Nephron progenitor cell (in vitro differentiated cells): ENCODE measurements around the gene MANF.

Experiments used
- DNase-seq: peaks from one replicate; pipeline ENCODE4 v3.0.0; 2021
- H3K27ac Mint-ChIP-seq: 2 replicates; pipeline ENCODE4 v1.8.0; 2021; ENCODE audit warnings: mild to moderate bottlenecking, moderate library complexity, mixed read lengths
- H3K27me3 Mint-ChIP-seq: 2 replicates; pipeline ENCODE4 v1.8.0; 2021; ENCODE audit warnings: mild to moderate bottlenecking, low read depth, mixed read lengths; ENCODE audit not compliant: poor library complexity
- H3K36me3 Mint-ChIP-seq: 2 replicates; pipeline ENCODE4 v1.8.0; 2021; ENCODE audit warnings: low read depth, mixed read lengths
- H3K4me1 Mint-ChIP-seq: 2 replicates; pipeline ENCODE4 v1.8.0; 2021; ENCODE audit warnings: mixed read lengths
- H3K4me3 Mint-ChIP-seq: 2 replicates; pipeline ENCODE4 v1.8.0; 2021; ENCODE audit warnings: mild to moderate bottlenecking, moderate library complexity, mixed read lengths
- H3K9me3 Mint-ChIP-seq: 2 replicates; pipeline ENCODE4 v1.8.0; 2021; ENCODE audit warnings: mild to moderate bottlenecking, moderate library complexity, mixed read lengths
- CTCF ChIP-seq: fragments of 200-600 bp; sonication (generic); IDR thresholded peaks from 2 replicates; pipeline ENCODE4 v1.5.0; 2021; ENCODE audit warnings: antibody characterized with exemption

MANF gene

GRCh38 chr3:51375136-51375535 lies 10.0 kb upstream of the MANF start:
- H3K36me3 Mint-ChIP-seq = no peaks in the 10 kb centered on the region

GRCh38 chr3:51375571-51375970 lies 9.5 kb upstream of the MANF start:
- TF ChIP-seq CTCF = no peak
- no peak for DNase-seq
- peaks cover 10% of the 10 kb centered on the region for H3K27me3 Mint-ChIP-seq
- no peaks in the 10 kb centered on the region for H3K36me3 Mint-ChIP-seq
- no peak overlapping the region for H3K27ac Mint-ChIP-seq
- H3K4me3 Mint-ChIP-seq = no peak overlapping the region
- no peaks in the 10 kb centered on the region for H3K4me1 Mint-ChIP-seq
- no peaks in the 10 kb centered on the region for H3K9me3 Mint-ChIP-seq

More at GRCh38 chr3:51375136-51375535, 10.0 kb upstream of the MANF start:
- H3K27me3 Mint-ChIP-seq = peaks cover 10% of the 10 kb centered on the region
- H3K9me3 Mint-ChIP-seq = no peaks in the 10 kb centered on the region
- no peak overlapping the region for H3K27ac Mint-ChIP-seq
- no peak for DNase-seq
- H3K4me3 Mint-ChIP-seq = no peak overlapping the region
- H3K4me1 Mint-ChIP-seq = no peaks in the 10 kb centered on the region
- no peak for TF ChIP-seq CTCF

- no peak for TF ChIP-seq CTCF
- no peaks in the 10 kb centered on the region for H3K9me3 Mint-ChIP-seq
- no peak overlapping the region for H3K27ac Mint-ChIP-seq
- no peaks in the 10 kb centered on the region for H3K36me3 Mint-ChIP-seq
- no peak for DNase-seq
- H3K4me3 Mint-ChIP-seq = no peak overlapping the region
- peaks cover 13% of the 10 kb centered on the region for H3K27me3 Mint-ChIP-seq
- peaks cover 1% of the 10 kb centered on the region for H3K4me1 Mint-ChIP-seq
Observed at GRCh38 chr3:51378065-51378464, 7.0 kb upstream of the MANF start.

GRCh38 chr3:51378726-51379125 lies 6.4 kb upstream of the MANF start:
- H3K4me3 Mint-ChIP-seq = no peak overlapping the region
- no peak overlapping the region for H3K27ac Mint-ChIP-seq
- TF ChIP-seq CTCF = no peak
- H3K9me3 Mint-ChIP-seq = no peaks in the 10 kb centered on the region
- H3K27me3 Mint-ChIP-seq = peaks cover 13% of the 10 kb centered on the region
- no peaks in the 10 kb centered on the region for H3K36me3 Mint-ChIP-seq
- peaks cover 8% of the 10 kb centered on the region for H3K4me1 Mint-ChIP-seq
- DNase-seq = no peak

GRCh38 chr3:51379301-51379700 lies 5.8 kb upstream of the MANF start:
- Mint-ChIP-seq H3K27me3 (peaks cover 13% of the 10 kb centered on the region), H3K9me3 (no peaks in the 10 kb centered on the region), H3K4me3 (no peak overlapping the region), H3K4me1 (peaks cover 14% of the 10 kb centered on the region), H3K27ac (no peak overlapping the region), H3K36me3 (no peaks in the 10 kb centered on the region)
- DNase-seq = no peak
- TF ChIP-seq CTCF = no peak

- H3K27me3 Mint-ChIP-seq = peaks cover 9% of the 10 kb centered on the region
- no peaks in the 10 kb centered on the region for H3K36me3 Mint-ChIP-seq
- TF ChIP-seq CTCF = no peak
- no peak for DNase-seq
- no peak overlapping the region for H3K4me3 Mint-ChIP-seq
- no peaks in the 10 kb centered on the region for H3K9me3 Mint-ChIP-seq
- peaks cover 14% of the 10 kb centered on the region for H3K4me1 Mint-ChIP-seq
- H3K27ac Mint-ChIP-seq = no peak overlapping the region
Observed at GRCh38 chr3:51379746-51380455, 5.2 kb upstream of the MANF start.
